Measurements from ENCODE around the gene SLC7A10. TPM values are rescaled to one million over a fixed set of nuclear protein-coding genes. Genes with fewer than 3 reads are reported as not detected.

The SLC7A10 gene
- total RNA-seq, 1 donor from 2014 or later: 0.48 TPM

- Mint-ChIP-seq H3K4me3 (ENCODE audit: low read depth) (no peak overlapping the region), H3K9me3 (ENCODE audit: low read depth) (no peaks in the 10 kb centered on the region), H3K27me3 (no peaks in the 10 kb centered on the region), H3K27ac (no peak overlapping the region), H3K4me1 (ENCODE audit: low read depth) (no peaks in the 10 kb centered on the region), H3K36me3 (ENCODE audit: insufficient read depth) (peaks cover 7% of the 10 kb centered on the region)
- DNase-seq (ENCODE audit: low spot score, unreplicated experiment): no peak
- no peak for TF ChIP-seq CTCF (IDR thresholded peaks at IDR 0.05; ENCODE audit: unreplicated experiment)
Observed at GRCh38 chr19:33201886-33202545, 23.6 kb downstream of the SLC7A10 start.

- no peak for TF ChIP-seq CTCF (IDR thresholded peaks at IDR 0.05; ENCODE audit: unreplicated experiment)
- no peak for DNase-seq (ENCODE audit: low spot score, unreplicated experiment)
- Mint-ChIP-seq H3K36me3 (ENCODE audit: insufficient read depth) (peaks cover 7% of the 10 kb centered on the region), H3K4me1 (ENCODE audit: low read depth) (no peaks in the 10 kb centered on the region), H3K4me3 (ENCODE audit: low read depth) (no peak overlapping the region), H3K27me3 (no peaks in the 10 kb centered on the region), H3K27ac (no peak overlapping the region), H3K9me3 (ENCODE audit: low read depth) (no peaks in the 10 kb centered on the region)
Observed at GRCh38 chr19:33201473-33201872, 24.2 kb downstream of the SLC7A10 start.

GRCh38 chr19:33199441-33200265 lies 26.0 kb downstream of the SLC7A10 start:
- DNase-seq (ENCODE audit: low spot score, unreplicated experiment): no peak
- H3K27ac Mint-ChIP-seq: no peak overlapping the region

GRCh38 chr19:33198169-33198568 lies 27.5 kb downstream of the SLC7A10 start:
- Mint-ChIP-seq H3K27ac (no peak overlapping the region), H3K4me3 (ENCODE audit: low read depth) (no peak overlapping the region), H3K4me1 (ENCODE audit: low read depth) (no peaks in the 10 kb centered on the region), H3K36me3 (ENCODE audit: insufficient read depth) (peaks cover 7% of the 10 kb centered on the region), H3K27me3 (peaks cover 4% of the 10 kb centered on the region), H3K9me3 (ENCODE audit: low read depth) (no peaks in the 10 kb centered on the region)
- DNase-seq (ENCODE audit: low spot score, unreplicated experiment): no peak
- no peak for TF ChIP-seq CTCF (IDR thresholded peaks at IDR 0.05; ENCODE audit: unreplicated experiment)

More at GRCh38 chr19:33199441-33200265, 26.0 kb downstream of the SLC7A10 start:
- Mint-ChIP-seq H3K9me3 (ENCODE audit: low read depth) (no peaks in the 10 kb centered on the region), H3K4me1 (ENCODE audit: low read depth) (no peaks in the 10 kb centered on the region), H3K4me3 (ENCODE audit: low read depth) (no peak overlapping the region), H3K36me3 (ENCODE audit: insufficient read depth) (peaks cover 7% of the 10 kb centered on the region), H3K27me3 (no peaks in the 10 kb centered on the region)
- no peak for TF ChIP-seq CTCF (IDR thresholded peaks at IDR 0.05; ENCODE audit: unreplicated experiment)

GRCh38 chr19:33197591-33198000 lies 28.1 kb downstream of the SLC7A10 start:
- Mint-ChIP-seq H3K4me3 (ENCODE audit: low read depth) (no peak overlapping the region), H3K27me3 (peaks cover 9% of the 10 kb centered on the region), H3K4me1 (ENCODE audit: low read depth) (no peaks in the 10 kb centered on the region), H3K27ac (no peak overlapping the region), H3K9me3 (ENCODE audit: low read depth) (no peaks in the 10 kb centered on the region), H3K36me3 (ENCODE audit: insufficient read depth) (peaks cover 5% of the 10 kb centered on the region)
- no peak for TF ChIP-seq CTCF (IDR thresholded peaks at IDR 0.05; ENCODE audit: unreplicated experiment)
- DNase-seq (ENCODE audit: low spot score, unreplicated experiment): no peak
